Caki2 (cell line): ENCODE results near the gene ZNF346. TPM values are rescaled to one million over a fixed set of nuclear protein-coding genes. Genes with fewer than 3 reads are reported as not detected.
A peak's percentile ranks its signal among the peaks of the same experiment; 100 is the strongest.
"Not testable (repeated sequence)": the region's sequence is repeated elsewhere in the genome, so short reads cannot be mapped to it uniquely, and the experiment has no call there.

Experiments
- DNase-seq: peaks from one replicate; pipeline ENCODE4 v3.0.0-alpha.2; 2015; ENCODE audit warnings: low read depth
- in situ Hi-C: cut with HindIII; loops from 2 replicates; pipeline ENCODE4 v1.10.0; 2016; ENCODE audit warnings: low sequenced_read_pairs, low pct_unique_long_range_greater_than_20kb, mixed read lengths
- total RNA-seq: library from RNA; depleted of rRNA; stranded (reverse); fragments of >200 nt; shearing (Covaris generic); gene quantifications from 2 replicates; pipeline ENCODE4 v1.2.3, GENCODE V29; 2014; ENCODE audit warnings: low replicate concordance

The ZNF346 gene
- total RNA-seq, 1 experiment from 2014 or later = 23.8 TPM

- in situ Hi-C loops = no loop called here
- DNase-seq = no peak
Observed at GRCh38 chr5:177044641-177045040, 22.1 kb downstream of the ZNF346 start.

DNA sequence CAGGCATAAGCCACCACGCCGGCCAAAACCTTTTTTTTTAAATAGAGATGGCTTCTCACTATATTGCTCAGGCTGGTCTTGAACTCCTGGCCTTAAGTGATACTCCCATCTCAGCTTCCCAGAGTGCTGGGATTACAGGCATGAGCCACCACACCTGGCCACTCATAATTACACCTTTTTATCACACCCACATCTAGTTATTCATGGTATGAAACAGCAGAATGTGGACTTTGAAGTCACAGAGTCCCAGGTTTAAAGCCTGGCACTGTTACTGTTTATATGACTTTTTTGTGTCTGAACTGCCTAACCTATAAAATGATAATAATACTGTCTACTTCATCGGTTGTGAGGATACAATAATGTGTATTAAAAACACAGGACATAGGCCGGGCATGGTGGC is 23.1 kb downstream of the ZNF346 start:
- in situ Hi-C loops = no loop called here
- DNase-seq = no peak

DNA sequence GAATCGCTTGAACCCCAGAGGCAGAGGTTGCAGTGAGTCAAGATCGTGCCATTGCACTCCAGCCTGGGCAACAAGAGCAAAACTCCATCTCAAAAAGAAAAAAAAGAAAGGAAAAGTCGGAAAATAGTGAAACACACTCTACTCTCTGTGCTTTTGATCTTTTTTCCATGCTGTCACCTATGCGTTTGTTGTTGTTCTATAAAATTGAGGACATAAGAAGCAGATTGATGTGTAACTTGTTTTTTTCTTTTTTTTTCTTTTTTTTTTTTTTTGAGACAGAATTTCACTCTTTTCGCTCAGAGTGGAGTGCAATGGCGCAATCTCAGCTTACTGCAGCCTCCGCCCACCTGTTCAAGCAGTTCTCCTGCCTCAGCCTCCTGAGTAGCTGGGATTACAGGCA is 26.0 kb downstream of the ZNF346 start:
- DNase-seq, in situ Hi-C loops: not testable (repeated sequence)

DNA sequence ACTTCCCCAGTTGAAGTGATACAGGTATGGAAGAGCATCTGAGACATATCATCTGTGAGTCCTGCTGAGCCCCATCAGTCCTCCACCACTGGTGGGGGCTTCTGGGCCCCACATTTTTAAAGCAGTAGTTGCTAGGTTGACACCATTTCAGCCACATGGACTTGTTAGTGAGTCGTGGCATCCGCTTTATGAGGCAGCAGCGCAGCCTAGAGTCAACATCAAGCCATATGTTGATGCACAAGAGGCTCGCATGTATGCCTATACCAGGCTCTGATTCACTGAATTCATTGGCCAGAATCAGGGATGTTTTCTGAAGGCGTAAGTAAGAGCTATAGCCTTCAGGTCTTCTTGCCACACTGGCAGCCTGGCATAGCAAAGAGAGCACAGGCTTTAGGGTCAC is 26.8 kb downstream of the ZNF346 start:
- DNase-seq = no peak
- in situ Hi-C loops = no loop called here

- DNase-seq = no peak
- in situ Hi-C loops = no loop called here
Observed at GRCh38 chr5:177064500-177065277, 42.2 kb downstream of the ZNF346 start.

DNA sequence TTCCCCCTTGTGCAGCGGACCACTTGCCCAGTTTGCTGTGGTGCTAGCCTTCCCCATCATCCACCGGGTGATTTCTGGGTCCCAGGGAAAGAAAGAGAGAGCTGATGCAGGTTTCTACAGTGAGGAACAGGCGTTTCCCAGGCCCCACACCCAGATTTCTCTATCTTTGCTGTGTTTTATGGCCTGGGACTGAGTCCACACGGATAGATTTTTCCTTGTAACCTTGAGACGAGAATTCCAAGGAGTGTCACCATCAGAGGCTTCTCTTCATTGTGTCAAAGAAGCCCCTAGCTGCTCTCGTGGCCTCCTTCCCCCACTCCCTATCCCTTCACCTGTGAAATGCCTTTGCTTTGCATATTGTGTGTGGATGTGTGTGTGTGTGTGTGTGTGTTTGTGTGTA is 43.0 kb downstream of the ZNF346 start:
- in situ Hi-C loops = no loop called here
- no peak for DNase-seq

DNA sequence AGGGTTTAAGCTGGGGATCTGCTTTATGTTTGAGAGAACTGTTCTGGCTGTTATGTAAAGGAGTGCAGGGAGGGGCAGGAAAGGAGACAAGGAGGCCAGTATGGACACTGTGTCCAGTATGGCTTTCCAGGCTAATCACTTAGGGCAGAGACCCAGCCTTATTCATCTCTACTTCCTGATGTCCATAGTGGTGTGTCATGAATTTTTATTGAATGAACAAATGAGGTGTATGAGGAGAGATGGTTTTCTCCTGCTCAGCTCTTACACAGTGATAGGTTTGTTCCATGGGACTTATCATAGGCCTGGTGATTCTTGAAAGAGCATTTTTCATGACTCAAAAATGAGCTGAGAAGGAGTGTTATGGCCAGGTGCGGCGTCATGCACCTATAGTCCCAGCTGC is 43.7 kb downstream of the ZNF346 start:
- no peak for DNase-seq
- in situ Hi-C loops = no loop called here

DNA sequence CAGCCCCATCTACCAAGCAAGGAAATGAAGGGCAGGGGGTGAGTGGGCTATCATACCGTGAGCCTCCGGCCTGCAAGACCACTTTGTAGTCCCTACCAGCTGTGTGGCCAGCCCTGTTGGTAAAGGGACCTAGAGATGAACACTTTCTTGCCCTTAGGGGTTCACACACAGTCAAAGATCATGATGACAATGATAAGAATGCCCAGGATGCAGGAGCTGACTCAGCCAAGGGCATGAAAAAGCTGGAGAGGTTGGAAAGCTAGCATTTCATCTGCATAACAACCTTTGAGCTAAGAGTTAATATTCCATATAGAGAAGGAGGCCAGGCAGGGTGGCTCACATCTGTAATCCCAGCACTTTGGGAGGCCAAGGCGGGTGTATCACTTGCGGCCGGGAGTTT is 45.0 kb downstream of the ZNF346 start:
- in situ Hi-C loops = no loop called here
- no peak for DNase-seq

DNA sequence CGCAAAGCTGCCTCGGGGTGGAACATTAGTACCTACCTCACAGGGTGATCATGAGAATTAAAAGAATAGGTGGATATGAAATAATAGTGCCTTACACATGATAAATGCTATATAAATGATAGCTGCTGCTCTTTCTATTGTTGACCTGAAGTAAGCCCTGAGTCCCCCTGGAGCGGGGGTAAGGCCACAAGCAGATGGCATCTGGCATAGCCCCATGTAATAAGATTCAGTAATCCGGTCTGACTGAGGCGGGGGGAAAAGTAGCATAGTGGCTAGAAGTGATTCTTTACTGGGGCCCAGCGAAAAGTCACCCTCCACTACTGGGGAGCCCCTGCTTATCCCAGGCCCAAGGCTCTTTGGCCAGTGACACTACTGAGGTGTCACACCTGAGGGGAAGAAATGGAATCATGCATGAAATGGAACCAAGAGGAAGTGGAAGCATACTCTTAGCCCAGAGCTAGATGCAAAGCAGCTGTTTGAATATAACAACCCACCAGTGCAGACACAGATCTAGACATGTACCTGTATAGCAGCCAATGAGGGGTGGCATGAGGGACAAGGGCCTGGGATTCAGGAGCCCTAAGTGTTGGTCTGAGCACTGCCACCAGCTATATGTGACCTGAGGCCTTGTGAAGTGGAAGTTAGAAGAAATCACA is 48.2 kb downstream of the ZNF346 start:
- in situ Hi-C loops = no loop called here
- no peak for DNase-seq

GRCh38 chr5:177071666-177072385 is 49.3 kb downstream of the ZNF346 start:
- in situ Hi-C loops = no loop called here

GRCh38 chr5:177077335-177077734 is 54.8 kb downstream of the ZNF346 start:
- in situ Hi-C loops = no loop called here
- peak; percentile 39 for DNase-seq

More at GRCh38 chr5:177071666-177072385, 49.3 kb downstream of the ZNF346 start:
- DNase-seq = peak; percentile 83

GRCh38 chr5:177079606-177080005 is 57.1 kb downstream of the ZNF346 start:
- in situ Hi-C loops = no loop called here
- no peak for DNase-seq

DNA sequence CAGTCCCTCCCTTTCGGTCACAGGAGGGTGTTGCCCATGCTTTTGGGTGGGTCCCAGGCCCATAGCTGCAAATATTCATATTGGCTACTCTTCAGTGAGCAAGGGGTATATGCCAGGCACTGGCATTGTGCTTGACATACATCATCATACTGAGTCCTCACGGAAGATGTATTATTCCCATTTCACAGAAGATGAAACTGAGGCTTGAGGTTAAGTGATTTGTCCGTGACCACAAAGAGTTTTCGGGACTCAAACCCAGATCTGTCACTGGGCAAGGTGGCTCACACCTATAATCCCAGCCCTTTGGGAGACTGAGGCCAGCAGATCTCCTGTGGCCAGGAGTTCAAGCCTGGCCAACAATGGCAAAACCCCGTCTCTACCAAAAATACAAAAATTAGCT is 57.8 kb downstream of the ZNF346 start:
- in situ Hi-C loops = no loop called here
- no peak for DNase-seq

- in situ Hi-C loops = no loop called here
- no peak for DNase-seq
Observed at GRCh38 chr5:177081859-177082258, 59.4 kb downstream of the ZNF346 start.

DNA sequence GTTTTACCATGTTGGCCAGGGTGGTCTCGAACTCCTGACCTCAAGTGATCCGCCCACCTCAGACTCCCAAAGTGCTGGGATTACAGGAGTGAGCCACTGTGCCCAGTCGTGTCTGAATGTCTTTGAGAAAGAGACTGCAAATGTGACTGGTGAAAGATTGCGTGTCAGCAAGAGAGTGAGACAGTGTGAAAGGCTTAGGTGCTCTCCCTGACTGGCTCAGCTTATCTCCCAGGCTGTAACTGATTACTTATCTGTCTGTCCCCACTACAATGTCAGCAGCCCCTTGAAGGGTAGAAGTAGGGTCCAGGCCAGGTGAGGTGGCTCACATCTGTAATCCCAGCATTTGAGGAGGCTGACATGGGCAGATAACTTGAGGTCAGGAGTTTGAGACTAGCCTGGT is 60.9 kb downstream of the ZNF346 start:
- DNase-seq = no peak

GRCh38 chr5:177084175-177084574 is 61.7 kb downstream of the ZNF346 start:
- in situ Hi-C loops = no loop called here
- DNase-seq = no peak

More for the DNA sequence above, 60.9 kb downstream of the ZNF346 start:
- in situ Hi-C loops = no loop called here

DNA sequence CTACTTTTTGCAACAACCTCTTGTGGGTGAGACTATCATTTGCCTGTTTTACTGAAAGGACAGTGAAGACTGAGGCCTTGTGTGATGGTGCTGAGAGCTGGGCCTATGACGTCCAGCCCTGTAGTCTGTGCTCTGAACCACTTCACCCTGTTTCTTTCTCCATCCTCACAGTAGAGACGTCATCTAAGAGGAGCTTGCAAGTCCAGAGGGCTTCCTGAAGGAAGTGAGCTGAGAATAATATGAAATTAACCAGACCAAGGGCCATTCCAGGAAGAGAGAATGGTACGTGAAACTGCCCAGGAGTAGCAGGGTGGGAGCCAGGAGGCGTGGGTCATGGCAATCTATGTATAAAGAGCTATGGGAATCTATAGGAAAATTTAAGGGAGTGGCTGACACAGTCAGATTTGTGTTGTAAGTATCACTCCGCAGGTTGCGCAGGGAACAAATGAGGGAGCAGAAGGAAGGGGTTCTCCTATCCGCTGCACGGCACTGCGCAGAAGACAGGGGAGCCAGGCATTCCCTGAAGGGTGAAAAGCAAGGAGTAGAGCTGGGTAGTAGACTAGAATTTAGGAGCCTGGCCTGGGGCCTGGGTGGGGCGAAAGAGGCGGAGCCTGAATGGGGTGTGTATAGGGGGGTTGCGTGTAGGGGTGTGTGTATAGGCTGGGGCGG is 63.6 kb downstream of the ZNF346 start:
- in situ Hi-C loops = no loop called here
- peak; percentile 30 for DNase-seq

DNA sequence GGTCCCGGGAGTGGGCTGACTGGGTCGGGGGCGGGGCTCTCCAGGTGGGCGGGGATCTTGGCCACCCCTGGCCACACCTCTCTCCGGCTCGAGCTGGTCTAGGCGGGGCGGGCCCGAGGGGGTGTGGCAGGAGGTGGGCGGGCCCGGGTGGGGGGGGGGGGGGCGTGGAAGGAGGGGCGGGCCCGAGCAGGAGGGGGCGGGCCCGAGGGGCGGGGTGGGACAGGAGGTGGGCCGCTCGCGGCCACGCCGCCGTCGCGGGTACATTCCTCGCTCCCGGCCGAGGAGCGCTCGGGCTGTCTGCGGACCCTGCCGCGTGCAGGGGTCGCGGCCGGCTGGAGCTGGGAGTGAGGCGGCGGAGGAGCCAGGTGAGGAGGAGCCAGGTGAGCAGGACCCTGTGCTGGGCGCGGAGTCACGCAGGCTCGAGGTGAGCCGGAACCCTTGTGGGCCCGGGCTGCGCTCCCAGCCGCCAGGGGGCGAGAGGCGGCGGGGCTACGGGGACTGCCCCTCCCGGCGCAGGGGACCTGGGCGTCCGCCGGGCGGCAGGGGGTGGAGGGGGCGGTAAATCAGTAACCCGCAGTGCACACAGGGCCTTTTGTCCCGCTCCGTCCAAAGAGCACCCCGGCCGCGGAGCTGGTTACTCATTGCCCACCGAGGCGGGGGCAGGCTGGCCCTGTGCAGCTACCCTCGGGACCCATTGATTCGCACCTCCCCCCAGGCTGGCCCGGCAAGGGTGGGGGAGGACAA is 64.3 kb downstream of the ZNF346 start, which contains the start of gene FGFR4:
Gene FGFR4, plus strand, starts transcription at position 262 of the 744 bp plus-strand sequence. CDS start 2,688 bp downstream, outside the sequence.
- peak; percentile 97 for DNase-seq
- in situ Hi-C loops = no loop called here
